SK-N-SH treated with all-trans-retinoic acid at 6 μM for 48 hours (cell line): ENCODE measurements around the gene CPAMD8.

Experiments used
- ATAC-seq: fragments of 200-7000 bp; cut with Tn5 transposase; 3 replicates; pipeline ENCODE4 v1.9.1; 2020; ENCODE audit warnings: mild to moderate bottlenecking, moderate library complexity
- BACH2 ChIP-seq: fragments of 250-450 bp; sonication (Bioruptor Pico); IDR thresholded peaks from 2 replicates; pipeline ENCODE4 v1.9.0; 2021; ENCODE audit warnings: mild to moderate bottlenecking, borderline replicate concordance
- CSDC2 ChIP-seq: fragments of 250-450 bp; sonication (Bioruptor Pico); IDR thresholded peaks from 2 replicates; pipeline ENCODE4 v1.5.0; 2020; ENCODE audit warnings: mild to moderate bottlenecking, moderate library complexity
- ESRRG ChIP-seq: fragments of 250-450 bp; sonication (Bioruptor Pico); IDR thresholded peaks from 2 replicates; pipeline ENCODE4 v1.6.1; 2021; ENCODE audit warnings: mild to moderate bottlenecking
- ISL1 ChIP-seq: fragments of 250-450 bp; sonication (Bioruptor Pico); IDR thresholded peaks from 2 replicates; pipeline ENCODE4 v2.1.2; 2022; ENCODE audit warnings: mild to moderate bottlenecking, moderate library complexity
- OSR1 ChIP-seq: fragments of 250-450 bp; sonication (Bioruptor Pico); IDR thresholded peaks from 2 replicates; pipeline ENCODE4 v1.8.0; 2022; ENCODE audit warnings: moderate library complexity, mild to moderate bottlenecking, inconsistent platforms
- SNAI2 ChIP-seq: fragments of 250-450 bp; sonication (Bioruptor Pico); IDR thresholded peaks from 2 replicates; pipeline ENCODE4 v1.5.0; 2020; ENCODE audit warnings: mild to moderate bottlenecking, moderate library complexity
- TCF4 ChIP-seq: fragments of 250-450 bp; sonication (Bioruptor Pico); IDR thresholded peaks from 2 replicates; pipeline ENCODE4 v1.8.0; 2021; ENCODE audit warnings: mild to moderate bottlenecking, moderate library complexity, borderline replicate concordance
- TOX ChIP-seq: fragments of 250-450 bp; sonication (Bioruptor Pico); IDR thresholded peaks from 2 replicates; pipeline ENCODE4 v1.8.0; 2021; ENCODE audit warnings: mild to moderate bottlenecking, moderate library complexity, borderline replicate concordance
- ZC3H10 ChIP-seq: fragments of 250-450 bp; sonication (Bioruptor Pico); IDR thresholded peaks from 2 replicates; pipeline ENCODE4 v1.5.1; 2021; ENCODE audit warnings: mild to moderate bottlenecking, moderate library complexity
- ZFP3 ChIP-seq: fragments of 250-450 bp; sonication (Bioruptor Pico); IDR thresholded peaks from 2 replicates; pipeline ENCODE4 v1.5.0; 2020; ENCODE audit warnings: mild to moderate bottlenecking, moderate library complexity
- ZFP30 ChIP-seq: fragments of 450-650 bp; formaldehyde crosslinking; IDR thresholded peaks from 2 replicates; pipeline ENCODE4 v1.5.0; 2022; ENCODE audit warnings: mild to moderate bottlenecking, moderate library complexity
- ZNF565 ChIP-seq: fragments of 450-650 bp; formaldehyde crosslinking; conservative IDR thresholded peaks from 2 replicates; pipeline ENCODE4 v1.5.0; 2020; ENCODE audit warnings: low read depth, mild to moderate bottlenecking, moderate library complexity
- ZNF70 ChIP-seq: fragments of 450-650 bp; formaldehyde crosslinking; IDR thresholded peaks from 2 replicates; pipeline ENCODE4 v1.5.0; 2020; ENCODE audit warnings: mild to moderate bottlenecking, moderate library complexity
- ZNF8 ChIP-seq: fragments of 450-650 bp; formaldehyde crosslinking; IDR thresholded peaks from 2 replicates; pipeline ENCODE4 v1.5.0; 2020; ENCODE audit warnings: mild to moderate bottlenecking, moderate library complexity
- TF ChIP-seq, protein P1 (sequence below): fragments of 250-450 bp; sonication (Bioruptor Pico); IDR thresholded peaks from 2 replicates; pipeline ENCODE4 v1.8.0; 2021; ENCODE audit warnings: low read depth, mild to moderate bottlenecking, moderate library complexity, borderline replicate concordance
- TF ChIP-seq, protein P2 (sequence below): fragments of 250-450 bp; sonication (Bioruptor Pico); IDR thresholded peaks from 2 replicates; pipeline ENCODE4 v1.5.1; 2020; ENCODE audit warnings: low read depth, mild to moderate bottlenecking, moderate library complexity
- TF ChIP-seq, protein P3 (sequence below): fragments of 250-450 bp; sonication (Bioruptor Pico); IDR thresholded peaks from 2 replicates; pipeline ENCODE4 v1.5.1; 2021; ENCODE audit warnings: mild to moderate bottlenecking, moderate library complexity
- TF ChIP-seq, protein P4 (sequence below): fragments of 250-450 bp; sonication (Bioruptor Pico); IDR thresholded peaks from 2 replicates; pipeline ENCODE4 v1.8.0; 2020; ENCODE audit warnings: mild to moderate bottlenecking, moderate library complexity, borderline replicate concordance
- TF ChIP-seq, protein P5 (sequence below): fragments of 250-450 bp; sonication (Bioruptor Pico); IDR thresholded peaks from 2 replicates; pipeline ENCODE4 v1.5.0; 2020; ENCODE audit warnings: mild to moderate bottlenecking, moderate library complexity

CPAMD8 gene

DNA sequence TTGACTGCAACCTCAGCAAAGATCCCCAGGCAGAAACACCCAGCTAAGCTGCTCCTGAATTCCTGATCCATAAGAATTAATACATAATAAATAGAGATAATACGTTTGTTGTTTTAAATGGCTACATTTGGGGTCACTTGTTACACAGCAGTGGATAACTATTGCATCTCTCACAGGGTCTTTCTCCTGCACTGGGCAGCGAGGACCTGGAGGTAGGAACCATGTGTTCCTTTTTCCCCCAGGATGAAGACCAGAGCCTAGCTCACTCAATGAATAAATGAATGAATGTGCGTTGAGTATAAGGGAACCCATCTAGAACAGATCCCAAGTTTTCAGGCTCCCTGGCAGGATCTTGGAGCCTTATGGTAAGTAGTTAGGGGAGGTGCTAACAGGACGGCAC lies 107.1 kb downstream of the CPAMD8 start (continued):
- TF ChIP-seq ZFP3: no peak
- TF ChIP-seq TOX (CRISPR knock-in tag): no peak
- TF ChIP-seq, protein P1, sequence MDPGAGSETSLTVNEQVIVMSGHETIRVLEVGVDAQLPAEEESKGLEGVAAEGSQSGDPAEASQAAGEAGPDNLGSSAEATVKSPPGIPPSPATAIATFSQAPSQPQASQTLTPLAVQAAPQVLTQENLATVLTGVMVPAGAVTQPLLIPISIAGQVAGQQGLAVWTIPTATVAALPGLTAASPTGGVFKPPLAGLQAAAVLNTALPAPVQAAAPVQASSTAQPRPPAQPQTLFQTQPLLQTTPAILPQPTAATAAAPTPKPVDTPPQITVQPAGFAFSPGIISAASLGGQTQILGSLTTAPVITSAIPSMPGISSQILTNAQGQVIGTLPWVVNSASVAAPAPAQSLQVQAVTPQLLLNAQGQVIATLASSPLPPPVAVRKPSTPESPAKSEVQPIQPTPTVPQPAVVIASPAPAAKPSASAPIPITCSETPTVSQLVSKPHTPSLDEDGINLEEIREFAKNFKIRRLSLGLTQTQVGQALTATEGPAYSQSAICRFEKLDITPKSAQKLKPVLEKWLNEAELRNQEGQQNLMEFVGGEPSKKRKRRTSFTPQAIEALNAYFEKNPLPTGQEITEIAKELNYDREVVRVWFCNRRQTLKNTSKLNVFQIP (CRISPR knock-in tag): no peak

DNA sequence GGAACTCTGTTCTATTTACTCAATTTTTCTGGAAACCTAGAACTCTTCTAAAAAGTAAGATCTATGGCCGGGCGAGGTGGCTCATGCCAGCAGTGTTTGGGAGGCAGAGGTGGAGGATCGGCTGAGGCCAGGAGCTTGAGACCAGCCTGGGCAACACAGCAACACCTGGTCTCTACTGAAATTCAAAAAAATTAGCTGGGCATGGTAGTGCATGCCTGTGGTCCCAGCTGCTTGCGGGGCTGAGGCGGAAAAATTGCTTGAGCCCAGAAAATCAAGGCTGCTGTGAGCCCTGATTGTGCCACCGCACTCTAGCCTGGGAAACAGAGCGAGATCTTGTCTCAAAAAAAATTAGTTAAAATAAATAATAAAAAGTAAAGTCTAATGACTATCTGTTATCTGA lies 109.2 kb downstream of the CPAMD8 start:
- TF ChIP-seq ESRRG (CRISPR knock-in tag) (no peak), ZNF70 (CRISPR knock-in tag) (no peak), ISL1 (no peak), TCF4 (CRISPR knock-in tag) (no peak), ZC3H10 (CRISPR knock-in tag) (no peak), SNAI2 (no peak)
- no peak for ATAC-seq

DNA sequence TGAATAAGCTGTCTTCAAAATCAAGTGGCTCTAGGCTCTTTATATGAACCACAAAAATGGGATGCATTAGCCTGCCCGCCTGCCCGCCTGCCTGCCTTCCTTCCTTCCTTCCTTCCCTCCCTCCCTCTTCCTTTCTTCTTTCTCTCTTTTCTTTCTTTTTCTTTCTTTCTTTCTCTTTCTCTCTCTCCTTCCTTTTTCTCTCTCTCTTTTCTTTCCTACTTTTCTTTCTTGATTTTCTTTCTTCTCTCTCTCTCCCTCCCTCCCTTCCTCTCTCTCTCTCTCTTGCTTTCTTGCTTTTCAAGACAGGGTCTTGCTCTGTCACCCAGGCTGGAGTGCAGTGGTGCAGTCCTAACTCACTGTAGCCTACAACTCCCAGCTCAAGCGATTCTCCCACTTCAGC lies 110.9 kb downstream of the CPAMD8 start:
- TF ChIP-seq ESRRG (CRISPR knock-in tag) (no peak), ISL1 (no peak), ZFP30 (CRISPR knock-in tag) (no peak), ZFP3 (no peak), ZNF70 (CRISPR knock-in tag) (no peak), ZC3H10 (CRISPR knock-in tag) (no peak), ZNF8 (CRISPR knock-in tag) (no peak), OSR1 (CRISPR knock-in tag) (no peak), SNAI2 (no peak), BACH2 (CRISPR knock-in tag) (no peak), ZNF565 (CRISPR knock-in tag) (no peak), CSDC2 (CRISPR knock-in tag) (no peak), TCF4 (CRISPR knock-in tag) (no peak)
- TF ChIP-seq, protein P2, sequence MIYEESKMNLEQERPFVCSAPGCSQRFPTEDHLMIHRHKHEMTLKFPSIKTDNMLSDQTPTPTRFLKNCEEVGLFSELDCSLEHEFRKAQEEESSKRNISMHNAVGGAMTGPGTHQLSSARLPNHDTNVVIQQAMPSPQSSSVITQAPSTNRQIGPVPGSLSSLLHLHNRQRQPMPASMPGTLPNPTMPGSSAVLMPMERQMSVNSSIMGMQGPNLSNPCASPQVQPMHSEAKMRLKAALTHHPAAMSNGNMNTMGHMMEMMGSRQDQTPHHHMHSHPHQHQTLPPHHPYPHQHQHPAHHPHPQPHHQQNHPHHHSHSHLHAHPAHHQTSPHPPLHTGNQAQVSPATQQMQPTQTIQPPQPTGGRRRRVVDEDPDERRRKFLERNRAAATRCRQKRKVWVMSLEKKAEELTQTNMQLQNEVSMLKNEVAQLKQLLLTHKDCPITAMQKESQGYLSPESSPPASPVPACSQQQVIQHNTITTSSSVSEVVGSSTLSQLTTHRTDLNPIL (CRISPR knock-in tag): no peak
- TF ChIP-seq, protein P1 (CRISPR knock-in tag): no peak
- TF ChIP-seq, protein P3, sequence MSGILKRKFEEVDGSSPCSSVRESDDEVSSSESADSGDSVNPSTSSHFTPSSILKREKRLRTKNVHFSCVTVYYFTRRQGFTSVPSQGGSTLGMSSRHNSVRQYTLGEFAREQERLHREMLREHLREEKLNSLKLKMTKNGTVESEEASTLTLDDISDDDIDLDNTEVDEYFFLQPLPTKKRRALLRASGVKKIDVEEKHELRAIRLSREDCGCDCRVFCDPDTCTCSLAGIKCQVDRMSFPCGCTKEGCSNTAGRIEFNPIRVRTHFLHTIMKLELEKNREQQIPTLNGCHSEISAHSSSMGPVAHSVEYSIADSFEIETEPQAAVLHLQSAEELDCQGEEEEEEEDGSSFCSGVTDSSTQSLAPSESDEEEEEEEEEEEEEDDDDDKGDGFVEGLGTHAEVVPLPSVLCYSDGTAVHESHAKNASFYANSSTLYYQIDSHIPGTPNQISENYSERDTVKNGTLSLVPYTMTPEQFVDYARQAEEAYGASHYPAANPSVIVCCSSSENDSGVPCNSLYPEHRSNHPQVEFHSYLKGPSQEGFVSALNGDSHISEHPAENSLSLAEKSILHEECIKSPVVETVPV (CRISPR knock-in tag): no peak
- TF ChIP-seq, protein P4, sequence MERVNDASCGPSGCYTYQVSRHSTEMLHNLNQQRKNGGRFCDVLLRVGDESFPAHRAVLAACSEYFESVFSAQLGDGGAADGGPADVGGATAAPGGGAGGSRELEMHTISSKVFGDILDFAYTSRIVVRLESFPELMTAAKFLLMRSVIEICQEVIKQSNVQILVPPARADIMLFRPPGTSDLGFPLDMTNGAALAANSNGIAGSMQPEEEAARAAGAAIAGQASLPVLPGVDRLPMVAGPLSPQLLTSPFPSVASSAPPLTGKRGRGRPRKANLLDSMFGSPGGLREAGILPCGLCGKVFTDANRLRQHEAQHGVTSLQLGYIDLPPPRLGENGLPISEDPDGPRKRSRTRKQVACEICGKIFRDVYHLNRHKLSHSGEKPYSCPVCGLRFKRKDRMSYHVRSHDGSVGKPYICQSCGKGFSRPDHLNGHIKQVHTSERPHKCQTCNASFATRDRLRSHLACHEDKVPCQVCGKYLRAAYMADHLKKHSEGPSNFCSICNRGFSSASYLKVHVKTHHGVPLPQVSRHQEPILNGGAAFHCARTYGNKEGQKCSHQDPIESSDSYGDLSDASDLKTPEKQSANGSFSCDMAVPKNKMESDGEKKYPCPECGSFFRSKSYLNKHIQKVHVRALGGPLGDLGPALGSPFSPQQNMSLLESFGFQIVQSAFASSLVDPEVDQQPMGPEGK (CRISPR knock-in tag): no peak
- TF ChIP-seq, protein P5, sequence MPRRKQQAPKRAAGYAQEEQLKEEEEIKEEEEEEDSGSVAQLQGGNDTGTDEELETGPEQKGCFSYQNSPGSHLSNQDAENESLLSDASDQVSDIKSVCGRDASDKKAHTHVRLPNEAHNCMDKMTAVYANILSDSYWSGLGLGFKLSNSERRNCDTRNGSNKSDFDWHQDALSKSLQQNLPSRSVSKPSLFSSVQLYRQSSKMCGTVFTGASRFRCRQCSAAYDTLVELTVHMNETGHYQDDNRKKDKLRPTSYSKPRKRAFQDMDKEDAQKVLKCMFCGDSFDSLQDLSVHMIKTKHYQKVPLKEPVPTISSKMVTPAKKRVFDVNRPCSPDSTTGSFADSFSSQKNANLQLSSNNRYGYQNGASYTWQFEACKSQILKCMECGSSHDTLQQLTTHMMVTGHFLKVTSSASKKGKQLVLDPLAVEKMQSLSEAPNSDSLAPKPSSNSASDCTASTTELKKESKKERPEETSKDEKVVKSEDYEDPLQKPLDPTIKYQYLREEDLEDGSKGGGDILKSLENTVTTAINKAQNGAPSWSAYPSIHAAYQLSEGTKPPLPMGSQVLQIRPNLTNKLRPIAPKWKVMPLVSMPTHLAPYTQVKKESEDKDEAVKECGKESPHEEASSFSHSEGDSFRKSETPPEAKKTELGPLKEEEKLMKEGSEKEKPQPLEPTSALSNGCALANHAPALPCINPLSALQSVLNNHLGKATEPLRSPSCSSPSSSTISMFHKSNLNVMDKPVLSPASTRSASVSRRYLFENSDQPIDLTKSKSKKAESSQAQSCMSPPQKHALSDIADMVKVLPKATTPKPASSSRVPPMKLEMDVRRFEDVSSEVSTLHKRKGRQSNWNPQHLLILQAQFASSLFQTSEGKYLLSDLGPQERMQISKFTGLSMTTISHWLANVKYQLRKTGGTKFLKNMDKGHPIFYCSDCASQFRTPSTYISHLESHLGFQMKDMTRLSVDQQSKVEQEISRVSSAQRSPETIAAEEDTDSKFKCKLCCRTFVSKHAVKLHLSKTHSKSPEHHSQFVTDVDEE (CRISPR knock-in tag): no peak
- no peak for ATAC-seq
